Measurements from ENCODE around the gene IL1RN.

IL1RN gene

DNA sequence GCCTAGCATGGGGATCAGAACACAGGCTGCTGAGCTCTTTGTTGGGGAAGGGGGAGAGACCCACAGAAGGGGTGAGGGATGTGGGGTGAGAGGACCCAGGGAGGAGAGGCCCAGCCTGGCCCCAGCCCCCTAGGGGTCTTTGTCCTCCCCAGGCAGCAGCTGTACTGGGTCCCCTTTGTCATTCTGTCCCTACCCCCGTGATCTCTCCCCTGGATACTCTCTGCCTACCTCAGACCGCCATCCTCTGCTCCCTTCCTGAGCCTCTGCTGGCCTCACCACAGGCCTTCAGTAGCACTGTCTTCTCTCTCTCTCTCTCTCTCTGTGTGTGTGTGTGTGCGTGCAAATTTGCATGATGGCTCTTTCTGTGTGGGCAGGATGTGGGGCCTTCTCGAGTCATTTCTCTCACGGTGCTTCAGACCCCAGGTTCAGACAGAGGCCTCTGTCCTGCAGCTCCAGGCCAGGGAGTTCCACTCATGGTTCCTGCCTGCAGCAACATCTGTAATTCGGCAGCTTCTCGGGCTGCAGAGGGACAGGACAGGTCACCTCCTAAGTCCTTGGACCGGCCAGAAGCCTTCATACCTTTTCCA, 47.7 kb downstream of the IL1RN start:
- DNase-seq = peak; percentile 69

DNA sequence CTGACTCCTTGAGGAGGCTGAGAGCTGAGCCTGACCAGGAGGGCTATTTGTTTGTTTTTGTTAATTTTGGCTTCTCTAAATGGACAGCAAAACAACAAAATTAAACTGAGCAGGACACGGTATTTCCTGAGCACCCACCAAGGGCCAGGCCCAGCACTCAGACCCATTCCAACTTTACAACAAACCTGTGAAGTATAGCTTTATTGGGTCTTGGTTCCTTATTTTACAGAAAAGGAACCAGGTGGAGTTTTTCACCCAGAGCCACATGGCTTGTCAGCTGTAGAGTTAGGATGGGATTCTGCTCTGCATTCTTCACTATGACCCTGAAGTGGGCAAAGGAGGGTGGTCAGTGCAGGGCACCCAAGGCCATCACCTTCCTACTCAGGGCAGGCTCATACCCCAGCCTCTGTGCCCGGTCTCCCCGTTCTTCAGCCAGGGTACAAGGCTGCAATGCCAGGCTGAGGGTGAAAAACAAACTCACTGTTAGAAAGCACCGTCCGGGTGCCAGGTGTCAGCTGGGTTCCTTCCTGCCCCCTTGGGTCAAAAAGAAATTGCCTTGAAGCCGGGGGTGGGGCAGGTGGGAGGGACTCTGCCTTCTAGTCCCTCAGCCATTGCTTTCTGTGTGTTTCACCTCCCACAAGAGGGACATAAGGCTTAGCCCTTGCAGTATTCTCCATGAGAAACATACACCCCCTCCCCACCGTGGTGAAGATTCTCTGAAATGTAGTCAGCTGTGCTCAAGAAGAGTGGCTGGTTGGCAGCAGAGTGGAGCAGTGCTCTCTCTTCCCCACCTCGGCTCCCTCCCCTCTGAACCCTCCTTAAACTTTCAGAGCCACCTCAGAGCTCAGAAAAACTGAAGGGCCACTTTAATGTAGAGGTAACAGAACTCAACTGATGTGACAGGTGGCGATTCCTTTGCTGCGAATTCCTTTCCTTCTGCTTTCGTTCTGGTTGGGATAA, 48.6 kb downstream of the IL1RN start:
- no peak for DNase-seq

DNA sequence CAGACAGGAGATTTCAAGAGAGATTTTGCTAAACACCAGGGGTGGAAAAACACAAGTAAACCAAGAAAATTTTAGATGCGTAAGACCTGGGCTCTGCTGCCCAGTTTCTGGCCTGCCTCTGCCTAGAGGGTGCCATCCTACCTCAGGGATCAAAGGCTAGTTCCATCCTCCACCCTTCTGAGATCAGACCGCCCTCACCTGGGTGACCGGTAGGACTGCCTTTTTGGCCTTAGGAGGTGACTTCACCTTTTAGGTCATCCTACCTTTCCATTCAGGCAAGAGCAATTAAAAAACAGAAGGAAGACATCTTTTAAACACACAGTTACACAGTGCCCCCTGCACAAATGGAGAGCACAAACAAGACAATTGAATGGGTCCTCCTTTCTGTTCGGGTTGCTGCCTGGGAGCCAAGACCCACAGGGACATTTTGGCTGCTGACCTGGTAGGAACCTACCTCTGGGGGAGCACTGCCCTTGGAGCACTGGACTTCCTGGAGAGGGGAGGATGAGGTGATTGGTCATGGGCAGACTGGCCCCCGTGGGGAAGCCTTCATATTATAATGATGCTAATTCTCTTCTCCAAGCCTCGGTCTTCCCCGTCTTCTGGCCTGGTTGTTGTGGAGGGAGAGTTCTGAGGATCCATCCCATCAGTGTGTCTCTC, 49.4 kb downstream of the IL1RN start:
- DNase-seq = no peak

DNA sequence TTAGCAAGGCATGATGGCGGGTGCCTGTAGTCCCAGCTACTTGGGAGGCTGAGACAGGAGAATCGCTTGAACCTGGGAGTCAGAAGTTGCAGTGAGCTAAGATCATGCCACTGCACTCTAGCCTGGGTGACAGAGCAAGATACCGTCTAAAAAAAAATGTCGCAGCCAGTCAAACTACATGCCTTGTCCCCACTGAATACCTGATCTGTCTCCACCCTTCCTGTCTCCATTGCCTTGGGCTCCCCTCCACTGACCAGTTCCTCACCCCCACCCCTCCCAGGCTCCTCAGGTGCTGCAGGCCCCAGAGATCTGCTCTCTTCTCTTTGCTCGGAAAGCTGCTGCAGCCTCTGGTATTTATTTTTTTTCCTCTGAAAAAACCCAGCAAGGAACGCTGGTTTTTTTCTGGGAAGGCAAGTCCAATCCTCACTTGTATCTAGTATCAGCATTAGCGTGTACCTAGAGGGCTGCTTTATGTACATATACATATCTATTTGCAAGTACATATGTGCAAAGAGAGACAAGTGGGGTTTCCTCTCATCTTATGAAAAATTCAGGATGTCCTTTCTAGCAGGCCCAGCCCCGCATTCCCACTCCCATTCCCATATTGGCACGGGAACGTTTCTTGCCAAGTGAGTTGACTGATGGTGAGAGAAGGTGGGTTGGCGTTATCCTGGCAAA, 50.8 kb downstream of the IL1RN start:
- no peak for DNase-seq

DNA sequence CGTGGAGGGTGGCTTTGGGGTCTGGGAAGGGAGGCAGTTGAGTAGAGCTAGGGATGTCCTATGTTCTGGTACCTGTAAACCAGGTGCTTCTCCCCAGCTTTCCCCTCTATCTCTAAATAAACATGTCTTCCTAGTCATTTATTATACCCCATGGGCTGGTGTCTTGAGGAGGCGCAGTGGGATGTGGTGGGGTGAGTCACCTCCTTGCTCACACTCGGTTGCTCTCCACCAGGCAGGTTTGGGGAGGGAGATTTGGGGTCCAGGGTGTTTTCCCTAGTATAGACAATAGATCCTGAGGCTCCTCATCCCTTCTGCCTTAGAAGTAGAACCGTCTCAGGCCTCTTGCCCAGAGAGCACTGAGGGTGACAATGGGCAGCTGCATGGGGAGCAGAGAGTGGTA, 51.5 kb downstream of the IL1RN start:
- DNase-seq = peak; percentile 66

DNA sequence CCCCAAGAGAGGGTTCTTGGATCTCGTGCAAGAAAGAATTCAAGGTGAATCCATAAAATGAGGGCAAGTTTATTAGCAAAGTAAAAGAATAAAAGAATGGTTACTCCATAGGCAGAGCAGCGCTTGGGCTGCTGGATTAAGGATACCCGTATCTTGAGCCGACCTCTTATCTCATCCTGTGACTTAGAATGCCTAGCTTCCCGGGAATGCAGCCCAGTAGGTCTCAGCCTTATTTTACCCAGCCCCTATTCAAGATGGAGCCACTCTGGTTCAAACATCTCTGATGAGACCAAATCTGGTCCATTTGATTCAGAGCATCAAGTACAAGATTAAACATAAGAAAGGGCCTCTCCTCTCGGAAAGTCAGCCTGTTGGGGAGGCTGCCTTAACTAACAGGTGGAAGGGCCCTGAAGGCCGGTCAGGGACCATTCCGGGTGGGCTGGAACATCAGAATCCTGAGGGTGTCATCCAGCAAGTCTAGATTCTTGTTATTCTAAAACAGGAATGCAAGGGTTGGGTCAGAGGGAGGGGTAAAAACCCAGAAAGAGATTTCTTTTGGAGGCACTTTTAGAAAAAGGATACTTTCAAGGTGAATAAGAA, 52.1 kb downstream of the IL1RN start:
- DNase-seq = no peak

DNA sequence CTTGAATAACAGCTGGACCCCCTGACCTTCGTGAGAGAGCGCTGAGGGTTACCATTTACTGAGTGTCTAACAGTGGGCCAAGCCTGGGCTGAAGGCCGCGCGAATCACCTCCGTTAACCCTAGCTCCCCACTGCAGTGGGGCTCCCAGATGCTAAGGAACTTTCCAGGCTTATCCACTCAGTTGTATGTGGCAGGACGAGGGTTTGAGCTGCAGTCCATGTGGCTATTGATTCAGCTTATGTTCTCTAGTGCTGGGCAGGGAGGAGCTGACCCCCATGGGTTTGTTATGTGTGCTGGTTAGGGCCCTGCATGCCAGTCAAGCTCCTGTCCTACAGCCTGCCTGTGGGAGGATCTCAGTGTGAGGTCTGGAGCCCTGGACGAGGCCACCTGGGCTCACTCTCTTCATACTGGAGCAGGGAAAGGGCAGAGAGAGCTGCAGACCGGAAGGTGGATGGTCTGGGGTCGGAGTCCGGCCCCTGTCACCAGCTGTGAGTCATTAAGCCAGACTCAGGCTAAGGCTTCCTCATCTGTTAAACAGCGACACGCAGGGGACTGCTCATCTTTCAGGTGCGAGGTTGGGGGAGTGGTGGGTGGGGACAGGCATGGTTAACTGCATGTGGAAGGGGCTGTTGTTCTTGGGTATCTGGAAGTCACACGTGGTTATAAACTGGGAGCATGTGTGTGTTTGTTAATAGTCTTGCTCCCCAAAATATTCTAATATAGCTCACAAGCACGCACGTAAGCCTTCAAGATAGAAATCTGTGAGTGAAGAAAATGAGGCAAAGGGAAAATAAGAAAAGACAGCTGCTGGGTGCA, 52.9 kb downstream of the IL1RN start:
- peak; percentile 37 for DNase-seq

DNA sequence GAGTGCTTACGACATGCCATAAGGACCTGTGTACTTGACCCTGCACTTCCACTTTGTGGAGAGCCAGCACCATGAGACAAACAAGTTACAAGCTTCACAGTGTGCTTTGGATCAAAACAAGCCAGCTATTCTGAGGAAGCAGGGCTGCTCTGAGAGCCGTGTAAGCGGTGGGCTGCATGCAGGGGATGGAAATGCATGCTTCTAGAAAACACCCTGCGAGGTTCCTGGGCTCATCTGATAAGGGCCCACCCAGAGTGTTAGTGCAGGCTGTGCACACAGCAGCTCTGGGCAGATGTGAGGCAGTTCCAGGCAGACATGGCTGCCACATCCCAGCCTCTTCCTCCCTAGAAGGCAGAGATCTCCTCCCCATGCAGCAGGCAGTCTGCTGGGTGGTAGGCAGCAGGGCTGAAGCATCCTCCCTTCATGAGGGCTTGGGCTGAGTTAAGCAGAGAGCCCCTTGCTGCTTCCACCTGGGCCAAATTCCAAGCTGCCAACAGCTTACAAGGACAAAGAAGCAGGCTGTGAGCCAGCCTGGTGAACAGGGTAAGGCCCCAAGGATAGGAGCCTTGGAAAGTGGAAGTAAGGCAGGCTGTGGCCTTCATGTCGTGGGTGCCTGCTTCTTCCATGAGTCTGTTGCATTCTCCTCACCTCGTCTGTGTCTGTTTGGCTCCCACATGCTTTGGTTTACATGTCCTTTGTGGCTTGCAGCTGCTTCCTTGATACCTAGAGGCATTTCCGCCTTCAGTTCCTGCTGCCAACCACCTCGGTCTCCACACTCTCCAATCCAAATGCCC, 54.1 kb downstream of the IL1RN start:
- DNase-seq = no peak

DNA sequence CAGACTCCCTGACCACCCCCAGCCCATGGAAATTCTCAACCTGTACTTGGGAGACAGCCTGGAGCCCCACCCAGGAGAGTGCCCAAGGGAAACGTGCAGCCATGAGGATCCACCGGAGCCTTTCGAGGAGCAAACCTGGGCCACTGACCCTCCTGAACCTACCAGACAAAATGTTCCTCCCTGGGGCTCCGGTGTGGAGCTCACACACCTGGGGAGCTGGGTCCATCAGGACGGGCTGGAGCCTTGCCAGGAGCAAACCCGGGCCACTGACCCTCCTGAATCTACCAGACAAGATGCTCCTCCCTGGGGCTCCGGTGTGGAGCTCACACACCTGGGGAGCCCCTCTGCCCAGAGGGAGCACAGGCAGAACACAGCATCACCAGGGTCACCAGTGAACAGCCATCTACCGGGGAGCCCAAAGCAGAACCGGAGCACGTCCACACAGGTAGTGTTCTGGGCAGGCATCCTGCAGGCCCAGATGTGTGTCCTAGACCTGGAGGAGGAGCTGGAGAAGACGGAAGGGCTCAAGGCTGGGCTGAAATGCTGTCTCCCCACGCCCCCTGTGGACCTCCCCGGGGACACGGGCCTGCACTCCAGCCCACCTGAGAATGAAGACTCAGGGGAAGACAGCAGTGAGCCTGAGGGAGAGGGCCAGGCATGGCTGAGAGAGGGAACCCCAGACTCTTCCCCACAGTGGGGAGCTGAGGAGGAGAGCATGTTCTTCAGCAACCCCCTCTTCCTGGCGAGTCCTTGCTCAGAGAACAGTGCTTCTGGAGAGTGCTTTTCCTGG, 55.3 kb downstream of the IL1RN start:
- no peak for DNase-seq

DNA sequence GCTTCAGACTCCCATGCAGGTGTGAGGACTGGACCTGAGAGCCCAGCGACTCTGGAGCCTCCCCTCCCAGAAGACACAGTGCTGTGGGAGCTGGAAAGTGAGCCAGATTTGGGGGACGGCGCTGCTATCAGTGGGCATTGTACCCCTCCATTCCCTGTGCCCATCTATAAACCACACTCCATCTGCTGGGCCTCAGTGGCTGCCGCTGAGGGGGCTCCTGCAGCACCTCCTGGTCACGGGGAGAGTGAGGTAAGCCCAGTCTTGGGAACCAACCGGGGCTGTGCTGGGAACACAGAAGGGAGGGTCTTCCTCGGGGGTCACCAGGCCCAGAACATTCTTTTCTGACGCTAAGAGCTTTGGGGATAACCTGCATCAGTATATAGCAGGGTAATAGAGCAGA, 55.9 kb downstream of the IL1RN start:
- no peak for DNase-seq
